Esophagus muscularis mucosa (tissue), 4 donors: ENCODE measurements around the gene BEST4. TPM values are rescaled to one million over a fixed set of nuclear protein-coding genes. Genes with fewer than 3 reads are reported as not detected.
"Not testable (repeated sequence)": the region's sequence is repeated elsewhere in the genome, so short reads cannot be mapped to it uniquely, and the experiment has no call there.

Source experiments
- DNase-seq: peaks from one replicate; pipeline ENCODE4 v3.0.0-alpha.2; 2017; ENCODE audit errors: extremely low spot score
- H3K27ac ChIP-seq, 4 donors: fragments of 200-600 bp; sonication (generic); replicated peaks in 1 of 4; 1 replicate in 3 of 4; 2 replicates in 1 of 4; pipeline ENCODE4 v1.5.1; 2016 to 2019; ENCODE audit warnings: mild to moderate bottlenecking in 1 of 4
- H3K27me3 ChIP-seq, 4 donors: fragments of 200-600 bp; sonication (generic); one replicate each; pipeline versions ENCODE4 v1.5.1 to v1.6.0; 2016 to 2019
- H3K36me3 ChIP-seq, 4 donors: fragments of 200-600 bp; sonication (generic); one replicate each; pipeline ENCODE4 v1.5.1; 2016 to 2019
- H3K4me1 ChIP-seq, 4 donors: fragments of 200-600 bp; sonication (generic); one replicate each; pipeline ENCODE4 v1.5.1; 2016 to 2019
- H3K4me3 ChIP-seq, 4 donors: fragments of 200-600 bp; sonication (generic); 1 replicate in 2 of 4; 2 replicates in 2 of 4; pipeline ENCODE4 v1.5.1; 2016 to 2019; ENCODE audit warnings: mild to moderate bottlenecking in 4 of 4, moderate library complexity in 1 of 4
- H3K9me3 ChIP-seq, 4 donors: fragments of 200-600 bp; sonication (generic); 1 replicate in 3 of 4; 2 replicates in 1 of 4; pipeline ENCODE4 v1.5.1; 2016 to 2019
- CTCF ChIP-seq, 3 experiments: fragments of 200-600 bp in 2 of 3; fragments of 450-650 bp in 1 of 3; sonication (generic) in 2 of 3; IDR thresholded peaks; one replicate each; pipeline ENCODE4 v1.5.1; 2017 to 2019; ENCODE audit warnings: antibody characterized with exemption in 3 of 3, mild to moderate bottlenecking in 2 of 3, moderate library complexity in 1 of 3
- EP300 ChIP-seq: sonication (generic); formaldehyde crosslinking; IDR thresholded peaks from one replicate; pipeline ENCODE4 v1.6.1; 2017; ENCODE audit warnings: antibody characterized with exemption
- POLR2A ChIP-seq: fragments of 450-650 bp; IDR thresholded peaks from one replicate; pipeline ENCODE4 v1.6.1; 2017; ENCODE audit warnings: antibody characterized with exemption, moderate library complexity, mild to moderate bottlenecking, low read depth
- POLR2AphosphoS5 ChIP-seq, 2 donors: sonication (generic); formaldehyde crosslinking; IDR thresholded peaks; one replicate each; pipeline ENCODE4 v1.6.1; 2017; ENCODE audit warnings: antibody characterized with exemption in 2 of 2
- WGBS: methylation state at CpG from one replicate; pipeline ENCODE4 v1.1.5; 2018; 5-methylcytosine and 5-hydroxymethylcytosine counted together
- intact Hi-C: fragments of 100-400 bp; cut with DNase I; formaldehyde crosslinking; loops from one replicate; pipeline ENCODE4 v1.15.1; 2023
- small RNA-seq, 3 donors: library from RNA; depleted of rRNA; stranded (forward); fragments of <200 nt; gene quantifications; one replicate each; pipeline ENCODE3, GENCODE V24; 2016
- total RNA-seq, 4 donors: library from RNA; depleted of rRNA; stranded (reverse); fragments of >200 nt; gene quantifications; one replicate each; pipeline versions ENCODE4 v1.1.0 to v1.2.1, GENCODE V29; 2016

The BEST4 gene
- total RNA-seq, 4 donors from 2014 or later: 0.29 TPM; not detected in 3

DNA sequence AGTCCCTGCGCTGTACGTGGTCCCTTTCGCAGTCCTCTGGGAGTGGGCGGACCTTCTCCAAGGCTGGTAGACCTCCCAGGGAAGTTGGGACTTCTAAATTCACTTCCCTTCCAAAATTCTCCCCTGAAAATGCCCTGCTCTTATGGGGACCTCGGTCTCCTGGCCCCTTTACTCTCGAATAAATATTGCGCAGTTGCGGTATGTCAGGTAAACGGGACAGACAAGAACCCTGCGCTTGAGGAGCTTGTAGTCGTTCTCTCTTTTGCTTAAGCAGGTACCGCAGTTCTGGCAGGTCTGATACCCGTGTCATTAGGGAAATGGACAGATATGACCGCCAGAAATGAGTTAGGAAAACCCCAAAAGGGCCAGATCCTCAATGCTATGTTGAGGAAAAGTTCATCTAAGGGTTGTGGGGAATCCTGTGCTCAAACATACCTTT lies 47.8 kb downstream of the BEST4 start:
- H3K4me3 ChIP-seq: peak overlapping the region; percentile 57 to 67 (median 60)
- TF ChIP-seq POLR2A: no peak
- no peak for TF ChIP-seq CTCF (IDR thresholded peaks at IDR 0.05)
- TF ChIP-seq EP300: no peak
- no peak for TF ChIP-seq POLR2AphosphoS5 (IDR thresholded peaks at IDR 0.05)
- WGBS: 4% methylated on average over 14 of the region's 14 CpGs
- H3K4me1 ChIP-seq: peaks cover 9 to 12% (median 10%) of the 10 kb centered on the region in 4 donors
- H3K27me3 ChIP-seq: no peaks in the 10 kb centered on the region
- H3K27ac ChIP-seq: peak overlapping the region; percentile 81 to 90 (median 88)
- no peaks in the 10 kb centered on the region for H3K9me3 ChIP-seq
- DNase-seq: no peak
- intact Hi-C loops: no loop called here
- no peaks in the 10 kb centered on the region for H3K36me3 ChIP-seq

DNA sequence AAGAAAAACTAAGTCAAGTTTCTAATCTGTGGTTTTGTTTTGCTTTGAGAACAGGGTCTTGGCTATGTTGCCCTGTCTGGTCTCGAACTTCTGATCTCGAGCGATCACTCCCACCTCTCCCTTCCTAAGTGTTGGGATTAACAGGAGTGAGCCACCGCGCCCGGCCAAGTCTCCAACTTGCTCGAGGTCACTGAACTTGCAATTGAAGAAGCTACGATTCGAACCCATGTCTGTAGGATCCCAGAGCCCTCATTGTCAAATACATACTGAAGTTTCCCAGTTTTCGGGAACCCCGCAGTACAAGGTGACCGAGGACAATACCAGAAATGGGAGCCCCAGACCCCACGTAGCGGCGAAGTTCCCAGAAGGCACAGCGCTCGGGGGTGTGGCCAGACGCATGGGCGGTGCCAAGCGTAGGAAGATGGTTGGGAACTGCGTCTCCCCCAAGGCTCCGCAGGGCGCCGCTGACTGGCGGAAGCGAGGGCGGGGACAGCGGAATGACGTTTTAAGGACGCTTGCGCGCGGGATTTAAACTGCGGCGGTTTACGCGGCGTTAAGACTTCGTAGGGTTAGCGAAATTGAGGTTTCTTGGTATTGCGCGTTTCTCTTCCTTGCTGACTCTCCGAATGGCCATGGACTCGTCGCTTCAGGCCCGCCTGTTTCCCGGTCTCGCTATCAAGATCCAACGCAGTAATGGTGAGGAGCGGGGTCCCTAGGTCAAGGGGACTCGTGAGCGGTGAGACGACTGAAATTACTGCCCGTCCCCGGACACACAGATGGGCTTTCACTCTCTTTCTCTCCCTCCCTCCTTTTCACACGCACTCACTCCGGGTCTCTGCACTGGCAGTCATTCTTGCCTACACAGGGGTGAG lies 48.4 kb downstream of the BEST4 start, which contains the start of gene KIF2C:
TSS of gene KIF2C (plus strand) at position 531 of the 872 bp plus-strand sequence. CDS start at position 627, 96 bp downstream.
- intact Hi-C loops: no loop called here
- WGBS: 0% methylated on average over 38 of the region's 57 CpGs
- peak; percentile 98 for DNase-seq
- Histone ChIP-seq H3K27ac (peak within 1 kb of the TSS; percentile 81 to 90 (median 88)), H3K4me3 (peak within 1 kb of the TSS; percentile 57 to 67 (median 60)), H3K4me1 (peaks cover 9 to 12% (median 10%) of the 10 kb centered on the region in 4 donors), H3K36me3 (no peaks in the 10 kb centered on the region), H3K9me3 (no peaks in the 10 kb centered on the region), H3K27me3 (no peaks in the 10 kb centered on the region)
- TF ChIP-seq EP300: peak; percentile 12
- peak; percentile 52 for TF ChIP-seq POLR2A
- peak in 1 of 3 experiments; percentile 35 for TF ChIP-seq CTCF (IDR thresholded peaks at IDR 0.05)
- TF ChIP-seq POLR2AphosphoS5 (IDR thresholded peaks at IDR 0.05): peak; percentile 93 to 99

GRCh38 chr1:44738953-44739306 lies 49.0 kb downstream of the BEST4 start:
- DNase-seq, H3K36me3 ChIP-seq, intact Hi-C loops, H3K9me3 ChIP-seq, H3K27me3 ChIP-seq: not testable (repeated sequence)
- peaks cover 9 to 12% (median 10%) of the 10 kb centered on the region in 4 donors for H3K4me1 ChIP-seq
- H3K27ac ChIP-seq: peak overlapping the region; percentile 81 to 90 (median 88)
- WGBS: 64% methylated on average over 1 of the region's 1 CpG
- peak overlapping the region; percentile 57 to 67 (median 60) for H3K4me3 ChIP-seq

DNA sequence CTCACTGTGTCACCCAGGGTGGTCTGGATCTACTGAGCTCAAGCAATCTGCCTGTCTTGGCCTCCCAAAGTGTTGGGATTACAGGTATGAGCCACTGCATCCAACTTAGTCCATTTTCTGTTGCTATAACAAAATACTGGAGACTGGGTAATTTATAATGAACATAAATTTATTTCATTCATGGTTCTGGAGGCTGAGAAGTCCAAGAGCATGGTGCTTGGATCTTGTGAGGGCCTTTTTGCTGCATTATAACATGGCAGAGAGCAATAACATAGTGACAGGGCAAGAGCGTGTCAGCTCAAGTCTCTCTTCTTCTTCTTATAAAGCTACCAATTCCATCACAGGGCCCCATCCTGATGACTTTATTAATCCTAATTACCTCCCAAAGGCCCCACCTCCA lies 52.0 kb downstream of the BEST4 start:
- TF ChIP-seq POLR2A (no peak), EP300 (no peak), CTCF (IDR thresholded peaks at IDR 0.05) (no peak), POLR2AphosphoS5 (IDR thresholded peaks at IDR 0.05) (no peak)
- Histone ChIP-seq H3K36me3 (no peaks in the 10 kb centered on the region), H3K27me3 (no peaks in the 10 kb centered on the region), H3K4me3 (no peak overlapping the region), H3K4me1 (peaks cover 9 to 23% (median 12%) of the 10 kb centered on the region in 4 donors), H3K27ac (no peak overlapping the region), H3K9me3 (no peaks in the 10 kb centered on the region)
- WGBS: 93% methylated on average over 1 of the region's 1 CpG
- no peak for DNase-seq
- intact Hi-C loops: no loop called here

DNA sequence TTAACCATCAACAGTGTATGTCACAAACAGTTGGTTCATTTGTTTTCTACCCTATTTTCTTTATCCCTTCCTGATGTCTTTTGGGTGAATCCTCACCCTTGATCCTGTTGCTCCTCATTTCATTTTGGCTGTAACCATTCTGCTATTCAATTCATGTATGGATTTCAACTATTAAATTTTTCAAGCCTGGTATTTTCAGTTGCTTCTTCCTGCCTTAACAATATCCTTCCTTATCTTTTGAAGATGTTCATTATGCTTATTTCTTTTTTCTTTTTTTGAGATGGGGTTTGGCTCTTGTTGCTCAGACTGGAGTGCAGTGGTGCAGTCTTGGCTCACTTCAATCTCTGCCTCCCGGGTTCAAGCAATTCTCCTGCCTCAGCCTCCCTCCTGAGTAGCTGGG lies 54.2 kb downstream of the BEST4 start:
- H3K9me3 ChIP-seq: no peaks in the 10 kb centered on the region
- intact Hi-C loops: loop anchor here (5.0 kb wide), 1 partner anchor 44 kb away; the partner anchor contains the start of gene RPS8
- 82% methylated on average over 1 of the region's 1 CpG for WGBS
- peak overlapping the region; percentile 33 to 53 (median 40) for H3K27ac ChIP-seq
- no peaks in the 10 kb centered on the region for H3K27me3 ChIP-seq
- H3K36me3 ChIP-seq: no peaks in the 10 kb centered on the region
- H3K4me3 ChIP-seq: no peak overlapping the region
- TF ChIP-seq CTCF (IDR thresholded peaks at IDR 0.05) (no peak), POLR2AphosphoS5 (IDR thresholded peaks at IDR 0.05) (no peak), POLR2A (no peak)
- DNase-seq: no peak
- peaks cover 0 to 25% (median 15%) of the 10 kb centered on the region in 4 donors for H3K4me1 ChIP-seq

Small RNAs within 50 kb of the gene (small RNA-seq; reads per million reads assigned to genes)
- gene SNORD38A (506 to 720 (median 549) reads per million in 3 donors), gene SNORD38B (0 reads per million in 3 donors), gene SNORD46 (1,587 to 2,302 (median 1,840) reads per million in 3 donors), gene SNORD55 (0 reads per million in 3 donors)

Other genes with a start within 250 kb of the BEST4 start
- gene TMEM53, start 113.7 kb downstream of the BEST4 start, total RNA-seq: 1 to 10 TPM; 4.5 to 7.0 (median 5.7) TPM
- gene ARMH1, start 113.5 kb downstream of the BEST4 start, total RNA-seq: under 1 TPM; 0.26 to 0.75 (median 0.54) TPM
- not detected for gene RNU5D-1, start 57.0 kb downstream of the BEST4 start, total RNA-seq
- 1 to 10 TPM in 2 of 4 donors, under 1 TPM in 2; 0.17 to 1.2 (median 0.96) TPM for gene KIF2C, start 48.3 kb downstream of the BEST4 start, total RNA-seq
- gene RPS8, start 12.6 kb downstream of the BEST4 start, total RNA-seq: 1,000 to 10,000 TPM; 1,063 to 2,408 (median 1,844) TPM
- 10 to 100 TPM in 2 of 4 donors, 1 to 10 TPM in 2; 7.9 to 46.4 (median 10.5) TPM for gene PLK3, start 12.2 kb upstream of the BEST4 start, total RNA-seq
- gene DYNLT4, start 19.2 kb upstream of the BEST4 start, total RNA-seq: under 1 TPM in 1 of 4 donors, not detected in 3; 0.83 TPM
- gene BTBD19, start 20.4 kb upstream of the BEST4 start, total RNA-seq: 1 to 10 TPM; 2.7 to 6.6 (median 3.4) TPM
- gene PTCH2, start 55.1 kb upstream of the BEST4 start, total RNA-seq: 1 to 10 TPM in 2 of 4 donors, under 1 TPM in 2; 0.66 to 2.6 (median 1.1) TPM
- 10 to 100 TPM; 23.4 to 27.4 (median 26.0) TPM for gene EIF2B3, start 198.4 kb upstream of the BEST4 start, total RNA-seq
- 10 to 100 TPM; 28.0 to 51.7 (median 35.8) TPM for gene HECTD3, start 223.2 kb upstream of the BEST4 start, total RNA-seq
- gene UROD, start 224.1 kb upstream of the BEST4 start, total RNA-seq: 10 to 100 TPM; 84.3 to 90.2 (median 89.3) TPM